PC-3 (cell line): Measurements from ENCODE around the gene UBE2B.

Source experiments
- CTCF ChIP-seq: fragments of 300-600 bp; sonication (generic); conservative IDR thresholded peaks from 2 replicates; pipeline ENCODE4 v1.5.1; 2017; ENCODE audit warnings: antibody characterized with exemption, low read depth, mild to moderate bottlenecking, low read length
- EZH2 ChIP-seq: fragments of 300-600 bp; sonication (generic); IDR thresholded peaks from one replicate; pipeline ENCODE4 v1.6.1; 2017; ENCODE audit warnings: antibody characterized with exemption, mild to moderate bottlenecking, low read length; ENCODE audit not compliant: unreplicated experiment

DNA sequence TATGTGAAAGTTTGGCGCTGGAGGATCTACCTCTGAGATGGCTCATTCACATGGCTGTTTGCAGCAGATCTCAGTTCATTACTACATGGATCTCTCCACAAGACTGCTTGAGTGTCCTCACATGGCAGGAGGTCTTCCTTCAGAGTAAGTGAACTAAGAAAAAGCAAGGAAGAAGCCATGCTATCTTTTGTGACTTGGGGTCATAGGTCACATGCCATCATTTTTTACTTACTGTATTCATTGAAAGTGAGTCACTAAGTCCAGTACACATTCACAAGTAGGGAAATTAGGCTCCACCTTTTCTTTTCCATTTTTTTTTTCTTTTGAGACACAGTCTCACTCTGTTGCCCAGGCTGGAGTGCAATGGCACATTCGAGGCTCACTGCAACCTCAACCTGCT lies 49.0 kb downstream of the UBE2B start:
- TF ChIP-seq CTCF: no peak
- no peak for TF ChIP-seq EZH2
